ENCODE measurements around the gene DOCK11. TPM values are rescaled to one million over a fixed set of nuclear protein-coding genes. Genes with fewer than 3 reads are reported as not detected.

The DOCK11 gene
- total and polyA plus RNA-seq, 2 of the 4 experiments (the other 2 are of a cell fraction), result 3.9 to 13.1 TPM

- Histone ChIP-seq H3K23ac (ENCODE audit: low read depth, low read length) (no peak overlapping the region), H2AFZ (replicated peaks; ENCODE audit: low read length, poor library complexity) (no peak overlapping the region), H2AK5ac (ENCODE audit: low read depth, low read length) (no peak overlapping the region), H3K56ac (ENCODE audit: extremely low read depth, insufficient read depth, low read length) (no peak overlapping the region), H3K27ac (ENCODE audit: insufficient read depth, low read length) (no peak overlapping the region), H3K9ac (ENCODE audit: low read depth, low read length) (no peak overlapping the region), H4K5ac (ENCODE audit: low read depth, low read length) (no peak overlapping the region), H3K14ac (replicated peaks; ENCODE audit: low read depth, low read length) (no peak overlapping the region), H2AK9ac (replicated peaks; ENCODE audit: low read depth, low read length, poor library complexity) (no peak overlapping the region), H3K18ac (ENCODE audit: low read depth, low read length) (no peak overlapping the region), H3K4ac (ENCODE audit: low read depth, low read length) (no peak overlapping the region), H3K36me3 (ENCODE audit: control insufficient read depth, insufficient read depth, low read length) (peaks cover 5% of the 10 kb centered on the region; the same call in 1 of the 2 replicates), H4K8ac (ENCODE audit: low read depth in 2 of 2, low read length in 2 of 2) (no peak overlapping the region), H2BK5ac (ENCODE audit: low read depth, low read length, poor library complexity, severe bottlenecking) (no peak overlapping the region), H3K4me1 (ENCODE audit: control insufficient read depth, insufficient read depth, low read length) (no peaks in the 10 kb centered on the region), H2BK20ac (ENCODE audit: low read depth, low read length) (no peak overlapping the region), H3K4me3 (ENCODE audit: insufficient read depth, low read depth, low read length) (no peak overlapping the region), H2BK120ac (ENCODE audit: low read depth, low read length) (no peak overlapping the region), H3K9me1 (ENCODE audit: insufficient read depth, low read length) (no peaks in the 10 kb centered on the region; the same call in 1 of the 2 replicates), H3K9me3 (ENCODE audit: control insufficient read depth, insufficient read depth, low read length) (no peaks in the 10 kb centered on the region), H3K79me1 (ENCODE audit: low read depth in 1 of 2, low read length in 2 of 2) (no peaks in the 10 kb centered on the region), H3K27me3 (ENCODE audit: control insufficient read depth, insufficient read depth, low read length) (no peaks in the 10 kb centered on the region), H4K20me1 (ENCODE audit: insufficient read depth, low read length) (no peaks in the 10 kb centered on the region), H4K91ac (ENCODE audit: insufficient read depth, low read depth, low read length) (no peak overlapping the region), H2BK15ac (ENCODE audit: low read depth, low read length) (no peak overlapping the region), H3K4me2 (ENCODE audit: low read depth, low read length) (no peak overlapping the region)
- no TSS peak for BruUV-seq (replicated peaks)
- intact Hi-C loops (cut with micrococcal nuclease), result no loop called here
- POLR2A ChIA-PET (ENCODE audit: unreplicated experiment), result no interaction called here
- no peak for TF ChIP-seq CHD1 (IDR thresholded peaks at IDR 0.05; ENCODE audit: low read depth, low read length)
- TF ChIP-seq NFE2L2 (IDR thresholded peaks at IDR 0.05; ENCODE audit: low read depth, low read length), result no peak
- no peak for TF ChIP-seq USF2 (IDR thresholded peaks at IDR 0.05; ENCODE audit: low read depth, low read length)
- TF ChIP-seq CTCF (conservative IDR thresholded peaks at IDR 0.05; ENCODE audit: low read depth, low read length), result no peak
- no peak for TF ChIP-seq RAD21 (IDR thresholded peaks at IDR 0.05; ENCODE audit: low read length)
- no peak for TF ChIP-seq FOS (IDR thresholded peaks at IDR 0.05; ENCODE audit: low read depth, low read length)
- TF ChIP-seq ELK1 (IDR thresholded peaks at IDR 0.05; ENCODE audit: borderline replicate concordance, low read depth, low read length), result no peak
- TF ChIP-seq CEBPB (IDR thresholded peaks at IDR 0.05; ENCODE audit: low read depth, low read length), result no peak
- no peak for TF ChIP-seq POLR2A (IDR thresholded peaks at IDR 0.05; ENCODE audit: low read depth, low read length)
- dilution Hi-C loops (cut with HindIII; ENCODE audit: low sequenced_read_pairs, unreplicated experiment), result no loop called here
- ATAC-seq (ENCODE audit: low read depth) (no peak), DNase-seq (no peak)
- WGBS, 2 experiments (ENCODE audit: extremely low coverage in 2 of 2, insufficient read length in 1 of 2), result no CpG with 5 or more reads among the region's 3 CpGs
- in situ Hi-C loops (cut with MboI; ENCODE audit: low sequenced_read_pairs), result loop anchor here (10.0 kb wide), 1 partner anchor 124 kb away; no protein-coding TSS in a partner anchor
- CTCF ChIA-PET, result no interaction called here
Observed at GRCh38 chrX:118588715-118589114, 93.1 kb downstream of the DOCK11 start.
